Smooth muscle cell (in vitro differentiated cells): Measurements from ENCODE around the gene NMNAT2. TPM values are rescaled to one million over a fixed set of nuclear protein-coding genes. Genes with fewer than 3 reads are reported as not detected.
"Not testable (repeated sequence)": the region's sequence is repeated elsewhere in the genome, so short reads cannot be mapped to it uniquely, and the experiment has no call there.

Experiments used
- DNase-seq: peaks from one replicate; lab custom pipeline; 2025; ENCODE audit not compliant: unreplicated experiment; lab: John Stamatoyannopoulos, UW
- H2AFZ ChIP-seq: fragments of 200-600 bp; sonication (generic); 2 replicates; pipeline ENCODE4 v1.6.0; 2016; ENCODE audit warnings: antibody characterized with exemption, low read depth, mild to moderate bottlenecking
- H3F3A ChIP-seq: fragments of 200-600 bp; sonication (generic); 2 replicates; pipeline ENCODE4 v1.6.0; 2017; ENCODE audit warnings: antibody characterized with exemption, low read depth
- H3K27ac ChIP-seq: fragments of 200-600 bp; sonication (generic); 2 replicates; pipeline ENCODE4 v1.5.1; 2016; ENCODE audit warnings: low read depth, mild to moderate bottlenecking
- H3K27me3 ChIP-seq: fragments of 200-600 bp; sonication (generic); 2 replicates; pipeline ENCODE4 v1.6.1; 2016; ENCODE audit warnings: low read depth, mild to moderate bottlenecking
- H3K36me3 ChIP-seq: fragments of 200-600 bp; sonication (generic); 2 replicates; pipeline ENCODE4 v1.5.1; 2016; ENCODE audit warnings: low read depth
- H3K4me1 ChIP-seq: fragments of 200-600 bp; sonication (generic); 2 replicates; pipeline ENCODE4 v1.5.1; 2016; ENCODE audit warnings: low read depth
- H3K4me2 ChIP-seq: fragments of 200-600 bp; sonication (generic); 2 replicates; pipeline ENCODE4 v1.6.0; 2016; ENCODE audit warnings: mild to moderate bottlenecking
- H3K4me3 ChIP-seq: fragments of 200-600 bp; sonication (generic); 2 replicates; pipeline ENCODE4 v1.5.1; 2016; ENCODE audit warnings: mild to moderate bottlenecking
- H3K79me2 ChIP-seq: fragments of 200-600 bp; sonication (generic); 2 replicates; pipeline ENCODE4 v1.6.0; 2016; ENCODE audit warnings: low read depth, mild to moderate bottlenecking
- H3K9ac ChIP-seq: fragments of 200-600 bp; sonication (generic); 2 replicates; pipeline ENCODE4 v1.6.0; 2016; ENCODE audit warnings: low read depth
- H3K9me3 ChIP-seq: fragments of 200-600 bp; sonication (generic); replicated peaks from 2 replicates; pipeline ENCODE4 v1.5.1; 2016; ENCODE audit warnings: low read depth
- H4K20me1 ChIP-seq: fragments of 200-600 bp; sonication (generic); 2 replicates; pipeline ENCODE4 v1.6.0; 2016; ENCODE audit warnings: low read depth
- CTCF ChIP-seq: fragments of 200-600 bp; sonication (generic); IDR thresholded peaks from 2 replicates; pipeline ENCODE4 v1.5.1; 2017; ENCODE audit warnings: borderline replicate concordance, mild to moderate bottlenecking, antibody characterized with exemption; ENCODE audit not compliant: insufficient read depth, poor library complexity, severe bottlenecking
- WGBS: methylation state at CpG from one replicate; pipeline ENCODE4 v1.1.7; 2016; ENCODE audit warnings: low lambda C conversion rate; 5-methylcytosine and 5-hydroxymethylcytosine counted together
- polyA plus RNA-seq: library from polyadenylated mRNA; unstranded; fragments of >200 nt; fragmentation: Nextera tagmentation; extraction: Ambion mirVana; gene quantifications from 2 replicates; pipeline ENCODE4 v1.2.1, GENCODE V29; 2016
- total RNA-seq: library from RNA; depleted of rRNA; stranded (reverse); fragments of >200 nt; gene quantifications from 2 replicates; pipeline ENCODE4 v1.2.3, GENCODE V29; 2014

The NMNAT2 gene
- total and polyA plus RNA-seq, 2 experiments from 2014 or later = 0.22 to 0.43 TPM

GRCh38 chr1:183433703-183434102, 15.5 kb upstream of the NMNAT2 start:
- TF ChIP-seq CTCF = no peak

GRCh38 chr1:183432548-183432875, 14.3 kb upstream of the NMNAT2 start:
- Histone ChIP-seq H2AFZ (no peak overlapping the region), H4K20me1 (no peaks in the 10 kb centered on the region), H3K27ac (no peak overlapping the region), H3K9me3 (no peaks in the 10 kb centered on the region), H3K4me3 (no peak overlapping the region), H3K4me1 (no peaks in the 10 kb centered on the region), H3K27me3 (no peaks in the 10 kb centered on the region), H3F3A (no peaks in the 10 kb centered on the region), H3K4me2 (no peak overlapping the region), H3K36me3 (no peaks in the 10 kb centered on the region), H3K79me2 (no peaks in the 10 kb centered on the region), H3K9ac (no peak overlapping the region)
- no peak for DNase-seq
- no peak for TF ChIP-seq CTCF
- 60% methylated on average over 2 of the region's 2 CpGs for WGBS

More at GRCh38 chr1:183433703-183434102, 15.5 kb upstream of the NMNAT2 start:
- H3K4me2 ChIP-seq = no peak overlapping the region
- no peak for DNase-seq
- no peak overlapping the region for H2AFZ ChIP-seq
- no peaks in the 10 kb centered on the region for H3F3A ChIP-seq
- no peaks in the 10 kb centered on the region for H3K27me3 ChIP-seq
- H3K4me1 ChIP-seq = no peaks in the 10 kb centered on the region
- H4K20me1 ChIP-seq = no peaks in the 10 kb centered on the region
- H3K9ac ChIP-seq = no peak overlapping the region
- no peaks in the 10 kb centered on the region for H3K36me3 ChIP-seq
- no peaks in the 10 kb centered on the region for H3K9me3 ChIP-seq
- H3K79me2 ChIP-seq = no peaks in the 10 kb centered on the region
- WGBS = 11% methylated on average over 1 of the region's 1 CpG
- H3K27ac ChIP-seq = no peak overlapping the region
- no peak overlapping the region for H3K4me3 ChIP-seq

DNA sequence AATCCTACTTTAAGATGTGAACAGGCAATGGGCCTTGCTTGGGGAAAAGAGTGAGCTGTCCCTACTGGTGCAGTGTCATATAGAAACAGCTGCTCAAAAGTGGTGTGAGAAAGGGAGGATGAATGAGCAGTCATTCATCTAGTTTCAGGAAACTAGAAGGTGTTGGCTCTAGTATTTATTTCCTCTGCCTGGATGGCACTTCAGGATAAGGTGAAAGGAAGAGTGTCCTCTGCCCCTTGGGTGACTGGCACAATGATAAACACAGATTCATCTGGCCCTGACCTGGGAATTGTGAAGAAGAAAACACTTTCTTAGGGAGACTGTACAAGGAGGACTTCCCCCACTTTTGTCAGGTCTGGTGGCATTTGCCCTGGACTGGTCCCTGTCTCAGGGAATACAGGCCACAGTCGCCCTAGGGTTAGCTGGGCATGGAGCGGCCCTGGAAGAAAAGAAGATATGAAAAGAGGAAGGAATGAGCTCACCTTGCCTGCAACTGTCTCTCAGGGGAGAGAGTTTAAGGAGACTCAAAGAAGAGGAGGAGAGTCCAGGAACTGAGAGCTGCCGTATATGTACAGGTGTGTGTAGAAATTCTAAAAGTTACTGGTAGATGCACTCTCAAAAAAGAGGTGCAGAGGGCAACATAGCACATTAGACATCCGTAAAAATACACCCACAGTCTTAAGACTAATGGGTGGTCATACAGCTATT, 13.8 kb upstream of the NMNAT2 start:
- no peak overlapping the region for H3K9ac ChIP-seq
- no peaks in the 10 kb centered on the region for H3K79me2 ChIP-seq
- H3F3A ChIP-seq = no peaks in the 10 kb centered on the region
- no peaks in the 10 kb centered on the region for H4K20me1 ChIP-seq
- DNase-seq = no peak
- WGBS = 89% methylated on average over 4 of the region's 4 CpGs
- H3K36me3 ChIP-seq = no peaks in the 10 kb centered on the region
- no peaks in the 10 kb centered on the region for H3K4me1 ChIP-seq
- no peaks in the 10 kb centered on the region for H3K9me3 ChIP-seq
- H3K4me3 ChIP-seq = no peak overlapping the region
- no peak overlapping the region for H3K4me2 ChIP-seq
- no peak for TF ChIP-seq CTCF
- no peak overlapping the region for H2AFZ ChIP-seq
- H3K27me3 ChIP-seq = no peaks in the 10 kb centered on the region
- no peak overlapping the region for H3K27ac ChIP-seq

- not testable (repeated sequence) for H3K4me1 ChIP-seq, H3K4me3 ChIP-seq, DNase-seq, H3K4me2 ChIP-seq, H3K79me2 ChIP-seq, H2AFZ ChIP-seq, H4K20me1 ChIP-seq, H3F3A ChIP-seq, H3K9me3 ChIP-seq, H3K27ac ChIP-seq, H3K27me3 ChIP-seq, H3K9ac ChIP-seq, H3K36me3 ChIP-seq
- WGBS = 79% methylated on average over 3 of the region's 3 CpGs
Measured at GRCh38 chr1:183427591-183427990, 9.4 kb upstream of the NMNAT2 start.
